HG03354 (cell line): ENCODE results near the gene POU3F1.
A peak's percentile ranks its signal among the peaks of the same experiment; 100 is the strongest.
"Not testable (repeated sequence)": the region's sequence is repeated elsewhere in the genome, so short reads cannot be mapped to it uniquely, and the experiment has no call there.

Experiments
- ATAC-seq: cut with Tn5 transposase; IDR thresholded peaks from one replicate; pipeline ENCODE4 v1.9.1; 2021; ENCODE audit warnings: mild to moderate bottlenecking; ENCODE audit not compliant: unreplicated experiment, poor library complexity, severe bottlenecking

Gene POU3F1

DNA sequence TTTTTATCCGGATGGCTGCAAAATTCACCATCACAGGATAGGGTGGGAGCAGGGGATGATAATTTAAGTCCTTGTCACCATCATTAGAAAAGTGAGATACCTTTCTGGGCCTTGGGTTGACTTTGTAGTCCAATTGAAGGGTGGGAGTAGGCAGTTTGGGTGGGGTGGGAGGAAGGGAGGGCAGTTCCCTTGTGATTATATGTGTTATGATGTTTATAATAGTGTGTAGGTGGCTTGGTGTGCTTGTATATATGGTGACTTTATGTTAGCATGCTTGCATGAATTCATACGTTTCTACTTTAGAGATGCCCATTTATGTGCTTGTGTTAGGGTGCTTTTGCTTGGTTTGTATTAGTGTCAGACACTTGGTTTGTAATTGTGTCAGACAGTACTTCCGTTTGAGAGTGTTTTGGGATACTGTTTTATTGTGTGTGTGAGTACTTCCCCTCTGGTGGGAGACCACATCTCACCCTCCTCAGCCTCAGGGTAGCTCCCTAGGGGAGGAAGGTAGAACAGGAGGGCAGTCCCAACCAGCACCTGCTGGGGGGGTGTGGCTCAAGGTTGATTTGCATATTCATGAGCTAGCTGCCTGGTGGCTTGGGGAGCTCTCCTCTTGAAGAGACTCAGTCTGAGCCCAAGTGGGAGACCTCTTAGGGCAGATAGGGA is 6.3 kb upstream of the POU3F1 start:
- peak; percentile 78 for ATAC-seq

DNA sequence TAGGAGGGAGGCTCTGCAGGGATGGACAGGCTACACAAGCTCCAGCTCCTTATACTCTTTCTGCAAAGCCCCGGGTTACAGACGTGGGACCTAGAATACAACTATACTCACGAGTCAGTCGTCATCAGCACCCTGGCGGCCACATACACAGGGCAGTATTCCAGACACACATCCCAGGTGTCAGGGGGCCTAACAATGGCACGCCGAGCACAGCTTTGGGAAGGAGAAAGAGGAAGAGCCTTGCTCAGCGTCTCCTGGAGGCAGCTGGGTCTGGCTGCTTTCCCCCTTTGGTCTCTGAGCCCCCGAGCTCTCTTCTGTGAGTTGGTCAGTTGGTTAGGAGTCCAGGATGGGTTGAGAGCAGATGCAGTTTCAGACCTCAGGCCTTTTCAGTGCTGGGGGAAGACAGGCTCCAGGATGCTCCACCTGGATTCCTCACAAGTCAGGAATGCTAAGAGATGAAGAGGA is 4.5 kb upstream of the POU3F1 start:
- no peak for ATAC-seq

DNA sequence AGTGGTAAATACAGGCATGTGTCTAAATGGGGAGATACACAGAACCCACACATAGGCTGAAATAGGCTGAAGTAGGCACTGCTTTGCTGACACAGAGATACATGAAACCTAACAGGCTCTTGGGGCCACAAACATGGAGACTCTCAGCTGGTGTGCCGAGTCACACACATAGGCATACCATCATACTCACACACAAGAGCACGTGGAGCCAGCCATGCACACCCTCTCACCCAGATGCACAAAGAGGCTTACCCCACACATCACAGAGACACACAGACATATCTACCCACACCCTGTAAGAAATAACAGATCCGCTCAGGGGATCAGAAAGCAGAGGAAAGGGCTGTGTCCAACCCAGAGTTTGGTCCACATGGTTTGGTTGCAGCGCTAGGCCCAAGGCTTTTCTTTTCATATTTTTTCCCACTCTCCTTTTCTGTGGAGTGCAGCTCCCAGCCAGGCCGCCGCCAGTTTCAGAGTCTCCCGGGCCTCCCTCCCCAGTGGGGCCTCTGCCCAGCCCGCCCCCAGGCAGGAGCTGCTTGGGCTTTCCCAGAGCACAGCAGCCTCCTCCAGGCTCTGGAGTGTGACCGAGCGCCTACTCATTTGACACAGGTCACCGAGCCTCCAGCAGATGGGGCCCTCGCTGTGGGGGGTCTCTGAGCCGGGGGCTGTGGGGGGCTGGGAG is 3.9 kb upstream of the POU3F1 start:
- no peak for ATAC-seq

DNA sequence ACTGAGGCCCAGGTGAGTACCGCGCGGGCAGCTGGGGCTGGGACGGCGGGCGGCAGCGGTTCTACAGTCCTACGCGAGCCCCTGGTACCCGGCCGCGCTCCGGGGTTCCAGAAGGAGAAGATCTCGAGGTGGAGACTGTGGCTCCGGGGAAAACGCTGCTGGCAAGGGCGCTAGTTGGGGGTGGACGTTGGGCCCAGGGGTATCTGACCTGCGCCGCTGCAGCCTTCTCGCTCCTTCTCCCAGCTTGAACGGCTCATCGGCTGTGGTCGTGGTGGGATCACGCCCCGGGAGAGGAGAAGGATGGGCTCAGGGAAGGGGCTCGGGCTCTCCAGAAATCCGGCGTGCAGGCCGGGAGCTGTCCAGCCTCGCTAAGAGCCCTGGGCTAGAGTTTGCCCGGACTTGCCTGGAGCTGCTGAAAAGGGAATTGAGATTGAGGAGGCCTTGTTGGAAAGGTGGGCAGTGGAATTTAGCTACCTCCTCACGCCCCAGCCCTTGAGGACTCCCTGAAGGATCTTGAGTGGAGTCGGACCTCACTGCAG is 1.1 kb upstream of the POU3F1 start:
- ATAC-seq = no peak

DNA sequence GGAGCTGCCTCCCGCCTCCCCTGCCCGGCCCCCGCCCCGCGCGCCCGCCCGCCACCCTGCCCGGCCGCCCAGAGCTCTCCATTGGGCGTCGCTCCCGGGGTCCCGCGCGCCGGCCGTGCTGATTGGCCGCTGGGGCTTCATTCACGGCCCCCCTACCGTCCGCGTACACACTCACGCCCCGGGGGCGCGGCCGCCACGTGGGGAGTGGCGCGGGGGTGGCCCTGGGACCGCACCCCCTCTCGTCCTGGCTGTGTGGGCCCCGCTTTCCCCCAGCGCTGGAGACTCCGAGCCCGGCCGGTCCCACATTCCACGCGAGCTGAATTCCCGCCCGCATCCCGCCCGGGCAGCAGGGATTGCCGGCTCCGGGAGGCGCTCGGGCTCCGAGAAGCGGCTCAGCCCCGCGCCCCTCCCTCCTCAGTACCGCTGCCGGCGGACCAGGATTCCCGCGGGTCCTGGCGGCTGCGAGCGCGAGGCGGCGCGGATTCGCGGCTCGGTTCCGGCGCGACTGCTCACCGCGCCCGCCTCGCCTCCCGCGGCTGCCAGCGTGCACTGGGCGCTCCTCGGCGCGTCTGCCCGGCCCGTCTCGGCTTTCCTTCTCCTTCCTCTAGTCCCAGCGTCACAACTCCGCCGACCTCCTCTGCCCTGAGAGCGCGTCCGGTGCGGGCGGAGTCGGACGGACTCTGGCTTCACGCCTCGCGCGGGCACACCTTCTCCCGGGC is 450 bp upstream of the POU3F1 start:
- ATAC-seq = peak; percentile 64

DNA sequence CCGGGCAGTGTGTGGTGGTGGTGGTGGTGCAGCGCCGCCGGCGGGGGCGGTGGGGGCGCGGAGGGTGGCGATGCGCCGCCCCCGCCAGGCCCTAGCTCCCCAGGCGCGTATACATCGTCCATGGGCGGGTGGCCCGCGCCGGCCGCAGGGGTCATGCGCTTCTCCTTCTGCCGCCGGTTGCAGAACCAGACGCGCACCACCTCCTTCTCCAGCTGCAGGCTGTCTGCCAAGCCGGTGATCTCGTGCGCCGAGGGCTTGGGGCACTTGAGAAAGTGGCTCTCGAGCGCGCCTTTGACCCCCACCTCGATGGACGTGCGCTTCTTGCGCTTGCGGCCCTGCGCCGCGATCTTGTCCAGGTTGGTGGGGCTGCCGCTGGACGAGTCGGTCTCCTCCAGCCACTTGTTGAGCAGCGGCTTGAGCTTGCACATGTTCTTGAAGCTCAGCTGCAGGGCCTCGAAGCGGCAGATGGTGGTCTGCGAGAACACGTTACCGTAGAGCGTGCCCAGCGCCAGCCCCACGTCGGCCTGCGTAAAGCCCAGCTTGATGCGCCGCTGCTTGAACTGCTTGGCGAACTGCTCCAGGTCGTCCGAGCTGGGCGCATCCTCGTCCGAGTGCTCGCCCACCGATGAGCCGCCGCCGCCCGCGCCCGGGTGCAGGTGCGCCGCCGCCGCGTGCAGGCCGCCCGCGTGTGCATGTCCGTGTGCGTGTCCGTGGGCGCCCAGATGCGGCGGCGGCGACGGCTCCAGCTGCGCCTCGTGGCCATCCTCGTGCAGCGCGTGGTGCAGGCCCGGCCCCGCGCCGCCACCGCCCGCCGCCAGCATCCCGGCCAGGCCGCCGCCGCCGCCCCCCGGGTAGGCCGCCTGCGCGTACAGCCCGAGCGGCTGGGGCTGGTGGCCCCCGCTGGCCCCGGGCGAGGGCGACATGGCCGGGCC is 926 bp downstream of the POU3F1 start:
- ATAC-seq = peak; percentile 7

DNA sequence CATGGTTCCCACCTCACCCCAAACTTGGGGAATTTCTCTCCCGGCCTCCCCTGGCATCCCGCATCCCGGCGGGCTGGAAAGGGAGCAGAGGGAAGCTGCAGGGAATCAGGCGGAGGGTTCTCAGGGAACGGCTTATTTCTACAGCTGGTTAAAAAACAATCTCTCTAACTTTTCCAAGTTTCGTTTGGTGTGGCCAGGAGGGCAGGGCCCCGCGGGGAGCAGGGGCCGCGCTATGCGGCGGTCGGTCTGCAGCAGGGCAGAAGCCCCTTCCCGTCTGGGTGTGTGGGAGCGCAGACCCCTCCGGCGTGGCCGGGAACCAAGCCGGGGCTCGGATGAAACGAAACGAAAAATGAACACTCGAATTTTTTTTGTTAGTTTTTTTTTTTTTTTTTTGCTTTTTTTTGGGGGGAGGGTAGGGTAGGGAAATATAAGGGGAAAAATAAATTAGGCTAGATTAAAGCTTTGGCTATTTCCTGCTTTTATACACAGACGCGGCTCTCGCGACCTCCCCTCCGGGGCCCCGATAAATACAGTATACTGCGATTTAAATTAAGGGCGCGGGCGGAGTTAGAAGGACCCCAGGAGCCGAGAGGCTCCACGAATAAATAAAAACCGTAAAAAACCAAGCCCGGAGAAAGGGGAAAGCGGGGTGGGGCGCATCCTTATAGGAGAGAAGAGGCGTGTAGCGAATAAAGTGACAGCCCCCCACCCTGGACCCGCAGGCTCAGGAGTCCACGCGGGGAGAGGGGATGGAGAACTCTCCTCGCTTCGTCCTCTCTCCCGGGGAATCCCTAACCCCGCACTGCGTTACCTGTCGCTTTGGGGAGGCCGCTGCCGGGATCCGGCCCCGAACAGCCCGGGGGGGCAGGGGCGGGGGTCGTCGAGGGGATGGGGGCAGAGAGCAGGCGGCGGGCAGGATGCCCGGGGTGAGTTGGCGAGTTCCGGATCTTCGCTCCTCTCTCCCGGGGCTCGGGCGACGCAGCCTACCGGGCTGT is 2.1 kb downstream of the POU3F1 start:
- no peak for ATAC-seq

DNA sequence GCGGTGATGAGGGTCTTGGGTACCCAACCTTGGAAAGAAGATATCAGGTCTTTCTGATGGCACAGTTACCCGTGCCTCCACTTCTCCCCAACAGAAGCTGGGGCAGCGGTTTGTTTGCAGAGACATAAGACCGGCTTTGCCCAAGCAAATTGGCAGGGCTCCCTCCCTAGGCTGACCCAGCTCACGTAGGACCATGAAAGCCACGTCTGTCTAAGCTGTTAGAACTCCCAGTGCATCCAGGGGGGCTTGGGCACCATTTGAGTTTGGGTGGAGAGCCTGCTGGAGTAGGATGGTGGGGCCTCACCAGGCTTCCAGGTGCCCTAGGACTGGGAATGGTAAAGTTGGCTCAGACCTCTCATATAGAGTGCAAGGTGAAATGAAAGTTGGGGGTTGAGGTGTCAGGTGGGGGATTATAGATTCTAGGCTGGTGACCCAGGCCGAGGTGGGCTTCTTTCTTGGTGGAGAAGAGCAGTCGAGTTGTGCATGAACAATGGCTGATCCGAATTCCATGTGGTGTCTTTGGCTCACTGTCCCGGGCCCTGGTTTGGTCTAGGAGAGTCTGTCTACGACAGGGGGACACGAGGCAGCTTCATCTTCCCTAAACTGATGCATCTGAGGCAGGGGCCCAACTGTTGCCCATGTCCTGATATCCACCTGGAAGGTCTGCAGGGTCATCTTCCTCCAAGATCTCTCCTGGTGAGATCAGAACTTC is 3.4 kb downstream of the POU3F1 start:
- no peak for ATAC-seq

DNA sequence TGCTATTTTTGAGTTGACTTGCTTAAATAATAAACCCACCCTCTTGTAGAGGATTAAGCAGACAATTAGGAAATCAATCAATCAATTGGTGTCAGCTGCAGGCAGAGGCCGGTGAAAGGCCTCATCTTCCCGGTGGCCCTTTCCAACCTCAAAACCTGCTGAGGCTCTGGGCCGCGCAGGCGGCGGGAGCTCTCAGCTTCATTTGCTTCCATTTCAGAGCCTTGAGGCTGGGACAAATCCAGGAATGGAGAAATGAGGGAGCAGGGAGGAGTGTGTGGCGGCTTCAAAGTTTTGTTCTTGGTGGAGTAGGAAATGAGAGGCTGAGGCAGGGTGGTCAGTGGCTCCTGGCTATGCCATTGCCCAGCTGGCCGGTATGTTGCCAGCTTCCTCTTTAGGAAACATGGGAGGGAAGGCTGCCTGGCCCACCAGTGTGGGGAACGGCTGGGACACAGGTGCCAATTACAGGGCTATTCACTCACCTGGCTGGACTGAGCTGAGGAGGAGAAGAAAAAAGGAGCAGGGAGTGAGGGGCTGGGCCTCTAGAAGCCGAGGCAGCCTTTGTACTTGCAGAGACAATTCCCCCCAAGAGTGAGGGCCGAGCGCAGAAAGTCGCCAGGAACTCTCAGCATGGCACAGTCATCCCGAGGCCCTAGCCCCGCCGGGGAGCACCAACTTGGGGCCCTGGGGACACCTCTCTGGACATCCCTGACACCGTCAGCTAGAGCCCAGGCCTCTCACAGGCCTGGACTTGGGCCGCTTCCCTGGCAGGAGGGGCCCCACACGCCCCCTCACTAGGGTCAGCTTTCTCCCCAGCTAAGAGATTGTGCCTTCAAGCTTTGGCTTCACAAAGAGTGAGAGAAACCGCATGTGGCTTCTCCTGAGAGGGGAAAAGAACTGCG is 4.4 kb downstream of the POU3F1 start:
- ATAC-seq = no peak

DNA sequence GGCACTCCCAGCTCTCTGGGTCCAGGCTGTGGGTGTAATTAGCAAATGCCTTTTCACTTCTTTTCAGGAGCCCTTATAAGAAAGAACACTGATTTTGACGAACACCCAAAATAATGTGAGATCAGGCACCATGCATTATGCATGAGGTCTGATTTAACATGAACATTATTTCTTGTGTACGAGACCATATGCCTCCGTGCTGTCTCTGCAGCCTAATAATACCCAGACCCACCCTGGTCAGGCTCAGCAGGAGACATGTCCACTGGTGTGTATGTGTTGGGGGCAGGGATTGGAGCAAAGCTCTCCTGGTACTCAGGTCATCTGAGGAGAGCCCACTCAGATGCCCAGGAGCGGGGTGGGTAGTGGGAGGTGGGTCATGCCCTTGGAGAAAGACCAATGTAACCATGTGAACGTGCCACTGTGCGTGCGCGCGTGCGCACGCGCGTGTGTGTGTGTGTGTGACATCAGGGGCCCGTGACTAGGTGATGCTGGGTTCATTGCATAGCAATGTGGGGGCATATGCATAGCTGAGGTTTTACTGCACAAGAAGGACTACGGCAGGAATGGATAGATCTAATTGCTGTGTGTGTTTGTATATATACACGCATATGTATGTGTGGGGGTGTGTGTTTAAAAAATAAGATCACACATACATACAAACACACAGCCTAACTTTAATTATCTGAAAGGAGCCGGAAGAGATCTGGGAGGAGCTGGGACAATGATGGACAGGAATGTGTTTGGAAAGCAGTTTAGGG is 7.1 kb downstream of the POU3F1 start:
- no peak for ATAC-seq

DNA sequence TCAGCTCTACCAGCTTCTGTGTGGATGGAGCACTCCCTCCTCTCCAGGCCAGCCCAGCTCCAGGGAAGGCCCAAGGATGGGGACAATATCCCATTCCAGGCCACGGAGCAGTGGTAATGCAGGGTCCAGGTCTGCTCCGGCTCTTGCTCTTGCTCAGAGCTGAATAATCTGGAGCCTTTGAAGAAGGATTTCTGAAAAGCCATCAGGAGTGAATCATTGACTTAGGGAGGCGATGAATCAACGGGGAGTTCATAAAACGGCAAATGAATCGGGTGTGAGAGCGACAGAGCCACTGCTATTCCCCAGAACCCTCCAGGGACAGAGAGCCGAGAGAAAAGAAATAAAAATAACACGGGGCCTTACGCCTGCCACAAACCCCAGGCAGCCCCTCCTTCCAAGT is 7.7 kb downstream of the POU3F1 start:
- ATAC-seq = no peak

DNA sequence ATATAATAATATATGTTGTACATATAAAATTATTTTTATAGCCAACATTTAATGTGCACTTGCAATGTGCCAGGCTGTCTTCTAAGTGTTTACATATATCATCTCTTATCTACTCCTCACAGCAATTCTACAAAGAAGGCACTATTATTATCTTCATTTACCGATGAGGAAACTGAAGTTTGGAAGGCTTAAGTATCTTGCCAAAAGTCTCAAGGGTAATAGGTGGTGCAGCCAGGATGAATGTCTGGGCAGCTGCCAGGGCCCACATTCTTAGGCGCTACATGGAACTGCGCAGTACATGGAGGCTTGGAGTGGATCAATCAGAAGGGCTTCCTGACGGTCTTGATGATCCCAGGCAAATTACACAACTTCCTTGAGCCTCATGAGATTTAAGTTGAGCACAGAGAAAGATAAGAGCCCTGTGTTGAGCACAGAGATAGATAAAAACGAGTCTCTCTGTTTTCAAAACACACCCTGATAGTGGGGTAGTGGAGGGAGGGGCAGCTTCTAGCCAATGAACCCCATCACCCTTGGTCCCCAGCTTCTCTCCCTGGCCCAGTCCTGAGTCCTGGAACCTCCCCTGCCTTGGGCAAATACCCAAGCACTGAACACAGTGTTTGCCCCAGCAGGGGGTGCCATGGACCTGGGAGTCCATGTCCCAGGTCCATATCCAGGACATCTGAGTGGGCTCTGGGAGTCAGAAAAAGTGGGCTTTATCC is 9.2 kb downstream of the POU3F1 start:
- no peak for ATAC-seq

DNA sequence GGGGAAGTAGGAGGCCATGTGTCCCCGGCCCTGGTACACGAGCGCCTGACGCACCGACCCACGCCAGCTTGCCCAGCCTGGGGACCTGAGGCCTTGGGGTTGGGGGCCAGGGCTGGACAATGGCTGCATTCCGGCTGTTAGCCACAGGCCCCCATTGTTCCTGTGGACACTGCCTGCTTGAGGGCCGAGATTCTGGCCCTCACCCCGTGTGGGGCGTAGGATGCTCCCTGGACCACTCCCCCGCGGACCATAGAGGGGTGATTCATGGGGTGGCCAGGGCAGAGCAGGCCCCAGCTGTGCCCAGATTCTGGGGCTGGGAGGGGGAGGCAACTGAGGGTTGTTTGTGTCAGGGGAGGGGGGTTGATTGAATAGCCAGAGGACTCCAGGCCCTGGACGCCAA is 11.7 kb downstream of the POU3F1 start:
- ATAC-seq = no peak

DNA sequence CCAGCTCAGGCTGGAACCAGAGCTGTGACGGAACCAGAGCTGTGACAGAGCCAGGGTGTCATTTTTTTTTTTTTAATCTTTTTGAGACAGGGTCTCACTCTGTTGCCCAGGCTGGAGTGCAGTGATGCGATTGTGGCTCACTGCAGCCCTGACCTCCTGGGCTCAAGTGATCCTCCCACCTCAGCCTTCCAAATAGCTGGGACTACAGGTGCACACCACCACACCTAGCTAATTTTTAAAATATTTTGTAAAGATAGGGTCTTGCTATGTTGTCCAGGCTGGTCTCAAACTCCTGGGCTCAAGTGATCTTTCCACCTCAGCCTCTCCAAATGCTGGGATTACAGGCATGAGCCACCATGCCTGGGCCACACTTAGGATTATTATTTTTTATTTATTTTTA is 13.6 kb downstream of the POU3F1 start:
- not testable (repeated sequence) for ATAC-seq

DNA sequence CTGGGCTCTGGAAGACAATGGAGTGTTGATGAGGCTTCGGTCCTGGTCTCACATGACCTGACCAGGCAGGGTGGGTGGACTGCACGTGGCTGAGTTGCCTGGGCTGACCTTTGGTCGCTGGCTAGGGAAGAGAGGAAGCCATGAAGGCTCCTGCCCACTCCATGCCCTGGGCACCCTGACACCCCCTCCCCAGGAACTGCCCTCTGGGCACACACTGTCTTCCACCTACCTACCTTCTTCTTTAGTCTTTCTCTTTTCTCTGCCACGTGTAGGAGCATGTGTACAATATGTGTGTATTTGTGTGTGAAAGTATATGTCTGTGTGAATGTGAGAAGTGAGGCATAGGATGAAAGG is 15.1 kb downstream of the POU3F1 start:
- no peak for ATAC-seq
